Hepatocyte (in vitro differentiated cells): Measurements from ENCODE around the gene CARD11.

Source experiments
- EZH2 ChIP-seq: fragments of 200-600 bp; sonication (generic); IDR thresholded peaks from 2 replicates; pipeline ENCODE4 v1.6.1; 2016; ENCODE audit warnings: antibody characterized with exemption, mild to moderate bottlenecking, borderline replicate concordance
- EZH2phosphoT487 ChIP-seq: fragments of 200-600 bp; sonication (generic); IDR thresholded peaks from one replicate; pipeline ENCODE4 v1.6.1; 2018; ENCODE audit warnings: antibody characterized with exemption, mild to moderate bottlenecking, low read depth, moderate library complexity; ENCODE audit not compliant: unreplicated experiment, severe bottlenecking
- TF ChIP-seq, protein P1 (sequence below): fragments of 200-600 bp; sonication (generic); IDR thresholded peaks from 2 replicates; pipeline ENCODE4 v1.5.1; 2016; ENCODE audit warnings: antibody characterized with exemption, mild to moderate bottlenecking; ENCODE audit not compliant: poor library complexity

DNA sequence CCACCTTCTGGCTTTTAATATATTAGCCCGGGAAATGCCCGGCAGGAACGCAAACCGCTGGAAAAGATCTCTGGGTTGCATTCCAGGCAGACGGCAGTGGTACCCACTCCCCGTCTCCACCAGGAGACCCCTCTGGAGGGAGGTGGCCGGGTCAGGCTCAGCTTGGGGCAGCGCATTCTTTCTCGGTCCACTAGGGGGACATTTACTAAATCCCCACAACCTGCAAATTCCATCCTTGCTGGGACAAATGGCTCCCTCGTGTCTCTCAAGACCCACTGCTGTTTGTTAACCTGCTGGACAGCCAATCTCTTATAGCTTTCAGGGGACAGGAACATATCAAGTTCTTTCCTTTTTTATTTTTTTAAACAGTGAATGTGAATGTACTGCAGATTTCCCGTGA is 45.8 kb upstream of the CARD11 start:
- TF ChIP-seq, protein P1, sequence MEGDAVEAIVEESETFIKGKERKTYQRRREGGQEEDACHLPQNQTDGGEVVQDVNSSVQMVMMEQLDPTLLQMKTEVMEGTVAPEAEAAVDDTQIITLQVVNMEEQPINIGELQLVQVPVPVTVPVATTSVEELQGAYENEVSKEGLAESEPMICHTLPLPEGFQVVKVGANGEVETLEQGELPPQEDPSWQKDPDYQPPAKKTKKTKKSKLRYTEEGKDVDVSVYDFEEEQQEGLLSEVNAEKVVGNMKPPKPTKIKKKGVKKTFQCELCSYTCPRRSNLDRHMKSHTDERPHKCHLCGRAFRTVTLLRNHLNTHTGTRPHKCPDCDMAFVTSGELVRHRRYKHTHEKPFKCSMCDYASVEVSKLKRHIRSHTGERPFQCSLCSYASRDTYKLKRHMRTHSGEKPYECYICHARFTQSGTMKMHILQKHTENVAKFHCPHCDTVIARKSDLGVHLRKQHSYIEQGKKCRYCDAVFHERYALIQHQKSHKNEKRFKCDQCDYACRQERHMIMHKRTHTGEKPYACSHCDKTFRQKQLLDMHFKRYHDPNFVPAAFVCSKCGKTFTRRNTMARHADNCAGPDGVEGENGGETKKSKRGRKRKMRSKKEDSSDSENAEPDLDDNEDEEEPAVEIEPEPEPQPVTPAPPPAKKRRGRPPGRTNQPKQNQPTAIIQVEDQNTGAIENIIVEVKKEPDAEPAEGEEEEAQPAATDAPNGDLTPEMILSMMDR = peak; percentile 34
- TF ChIP-seq EZH2phosphoT487 = no peak
- no peak for TF ChIP-seq EZH2
